Activated CD4-positive, alpha-beta T cell treated with anti-CD3 and anti-CD28 coated beads for 24 hours (primary cell): ENCODE measurements around the gene TEKT1.

Experiments used
- DNase-seq, 2 donors: peaks; one replicate each; pipeline ENCODE4 v3.0.0-alpha.2; 2020; ENCODE audit warnings: low read depth in 2 of 2

Gene TEKT1

DNA sequence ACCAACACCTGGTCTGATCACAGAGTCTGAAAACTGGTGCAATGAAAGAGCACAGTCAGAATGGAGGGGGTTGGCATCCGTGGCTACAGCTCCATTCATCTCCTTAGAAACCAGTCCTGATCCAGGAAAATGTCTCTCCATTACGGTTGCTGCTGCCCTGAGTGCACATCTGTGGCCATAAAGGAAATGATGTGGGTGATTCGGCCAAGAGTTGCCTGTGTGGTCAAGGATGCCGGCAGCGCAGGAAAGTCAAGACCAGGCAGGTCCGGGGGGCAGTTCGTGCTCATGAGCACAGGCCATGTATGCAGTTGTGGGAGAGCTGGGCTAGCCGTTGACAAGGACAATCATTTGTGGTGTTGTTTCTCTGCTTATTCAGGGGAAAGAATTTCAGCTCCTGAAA, 69.8 kb downstream of the TEKT1 start:
- no peak for DNase-seq

GRCh38 chr17:6757747-6758146, 73.8 kb downstream of the TEKT1 start:
- DNase-seq: no peak

DNA sequence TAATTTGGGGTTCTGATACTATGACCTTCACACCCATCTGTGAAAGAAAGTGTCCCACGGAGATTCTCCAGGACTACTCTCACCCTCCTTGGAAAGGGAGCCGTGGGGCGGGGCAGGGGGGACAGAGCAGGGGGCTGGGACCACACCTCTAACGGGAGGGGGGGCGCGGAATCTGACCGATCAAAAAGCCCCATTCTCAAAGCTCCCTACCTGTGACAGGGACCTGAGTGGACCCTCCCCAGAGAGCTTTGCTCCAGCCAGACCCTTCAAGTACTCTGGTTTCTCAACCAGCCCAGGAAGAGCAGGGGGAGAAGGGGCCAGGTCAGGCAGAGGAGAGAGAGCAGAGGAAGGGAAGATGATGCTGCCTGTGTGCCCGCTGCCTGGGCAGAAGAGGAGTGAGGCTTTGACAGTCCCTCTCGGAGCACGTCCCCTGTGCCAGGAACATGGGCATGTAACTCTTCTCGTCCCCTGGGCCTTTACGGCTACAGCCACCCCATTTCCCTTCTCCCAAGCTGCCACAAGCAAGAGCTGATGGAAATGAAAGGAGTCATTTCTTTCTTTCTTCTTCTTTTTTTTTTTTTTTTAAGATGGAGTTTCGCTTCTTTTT, 75.0 kb downstream of the TEKT1 start:
- no peak for DNase-seq

GRCh38 chr17:6755731-6756184, 75.8 kb downstream of the TEKT1 start, which contains the start of gene XAF1:
XAF1 (plus strand) TSS chr17:6756046; CDS start chr17:6756079, 33 bp downstream.
- DNase-seq: peak in 1 of 2 donors; percentile 8

DNA sequence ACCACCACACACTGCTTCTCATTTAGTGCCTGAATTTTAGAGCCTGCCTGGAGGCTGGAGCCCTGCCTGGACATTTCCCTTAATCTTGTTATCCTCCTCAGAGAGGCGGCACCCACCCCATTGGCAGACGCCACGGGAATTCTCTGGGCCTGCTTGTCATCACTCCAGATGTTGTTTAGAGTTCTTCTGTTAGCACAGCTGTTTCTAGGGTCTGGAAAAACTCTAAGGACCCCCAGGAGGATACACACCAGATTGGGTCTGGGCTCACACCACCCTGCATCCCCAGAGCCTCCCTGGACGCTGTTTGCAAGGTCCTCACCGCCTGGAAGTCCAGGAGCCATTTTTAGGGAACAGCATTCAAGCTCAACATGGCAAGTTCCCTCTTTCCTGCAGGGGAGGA, 76.2 kb downstream of the TEKT1 start:
- DNase-seq: no peak

DNA sequence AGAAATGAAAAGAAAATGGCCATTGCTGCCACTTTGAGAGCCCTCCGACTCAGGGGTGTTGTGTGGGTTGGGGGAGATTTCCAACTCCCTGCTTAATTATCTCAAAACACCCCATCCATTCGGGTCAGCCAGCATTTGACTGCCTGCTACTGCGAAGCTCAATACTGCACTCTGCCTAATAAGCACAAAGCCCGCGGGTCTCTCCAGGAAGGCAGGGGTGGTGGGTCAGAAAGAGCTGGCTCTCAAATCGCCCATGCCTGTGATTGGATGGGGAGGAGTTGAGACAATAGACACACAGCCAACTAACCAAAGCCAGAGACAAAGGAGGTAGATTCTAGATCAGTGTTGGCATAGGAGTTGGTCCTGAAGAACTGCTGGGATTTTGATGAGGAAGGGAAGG, 78.0 kb downstream of the TEKT1 start:
- DNase-seq: no peak

- peak in 1 of 2 donors; percentile 22 for DNase-seq
These were observed 78.5 kb downstream of the TEKT1 start for GRCh38 chr17:6753006-6753445.

- DNase-seq: no peak
These were observed 79.2 kb downstream of the TEKT1 start for GRCh38 chr17:6752068-6752909.

- DNase-seq: no peak
These were observed 82.0 kb downstream of the TEKT1 start for GRCh38 chr17:6749519-6749918.

- no peak for DNase-seq
These were observed 82.9 kb downstream of the TEKT1 start for GRCh38 chr17:6748617-6749016.
